ENCODE results near the gene SMTN.
"Not testable (repeated sequence)": the region's sequence is repeated elsewhere in the genome, so short reads cannot be mapped to it uniquely, and the experiment has no call there.

Gene SMTN

GRCh38 chr22:31106001-31106571 is 25.0 kb downstream of the SMTN start:
- no peak for DNase-seq

DNA sequence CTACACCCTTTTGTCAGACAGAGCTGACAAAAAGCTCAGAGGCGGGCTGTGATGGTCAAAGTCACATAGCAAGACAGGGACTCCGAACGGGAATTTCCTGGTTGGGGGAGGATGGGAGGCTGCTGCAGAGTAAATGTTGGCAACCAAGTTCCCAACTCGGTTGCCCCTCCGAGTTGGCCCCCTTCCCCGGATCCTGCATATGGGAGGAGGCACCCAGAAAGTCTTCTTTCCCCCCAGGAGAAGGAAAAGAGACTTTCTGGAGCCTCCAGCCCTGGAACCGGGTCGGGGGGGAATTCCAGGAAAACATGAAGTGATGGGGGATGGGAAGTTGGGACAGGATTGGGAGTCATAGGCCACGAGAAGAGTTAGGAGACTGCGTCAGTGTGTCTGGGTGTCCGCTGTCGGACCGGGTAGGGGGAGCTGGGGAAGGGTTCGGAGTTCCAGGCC is 25.6 kb downstream of the SMTN start:
- no peak for DNase-seq

GRCh38 chr22:31107178-31107893 is 26.2 kb downstream of the SMTN start, which contains the start of gene SELENOM:
SELENOM (minus strand) TSS chr22:31107568; CDS start chr22:31107505, 63 bp downstream.
- DNase-seq, result peak; percentile 94

DNA sequence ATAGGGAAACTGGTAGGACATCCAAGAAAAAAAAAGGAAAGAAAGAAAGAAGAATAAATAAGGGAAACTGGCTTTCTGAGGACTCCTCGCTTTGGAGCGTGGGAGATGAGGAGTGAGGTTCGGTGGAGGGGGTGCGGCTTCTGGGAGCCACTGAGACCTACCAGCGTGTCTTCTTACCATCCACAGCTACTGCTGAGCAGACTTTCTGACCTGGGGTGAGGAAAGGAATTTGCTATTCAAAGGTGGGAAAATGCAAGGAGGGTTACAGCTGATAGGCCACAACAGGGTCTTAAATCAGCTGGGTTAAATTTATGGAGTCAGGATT is 26.7 kb downstream of the SMTN start:
- no peak for DNase-seq

DNA sequence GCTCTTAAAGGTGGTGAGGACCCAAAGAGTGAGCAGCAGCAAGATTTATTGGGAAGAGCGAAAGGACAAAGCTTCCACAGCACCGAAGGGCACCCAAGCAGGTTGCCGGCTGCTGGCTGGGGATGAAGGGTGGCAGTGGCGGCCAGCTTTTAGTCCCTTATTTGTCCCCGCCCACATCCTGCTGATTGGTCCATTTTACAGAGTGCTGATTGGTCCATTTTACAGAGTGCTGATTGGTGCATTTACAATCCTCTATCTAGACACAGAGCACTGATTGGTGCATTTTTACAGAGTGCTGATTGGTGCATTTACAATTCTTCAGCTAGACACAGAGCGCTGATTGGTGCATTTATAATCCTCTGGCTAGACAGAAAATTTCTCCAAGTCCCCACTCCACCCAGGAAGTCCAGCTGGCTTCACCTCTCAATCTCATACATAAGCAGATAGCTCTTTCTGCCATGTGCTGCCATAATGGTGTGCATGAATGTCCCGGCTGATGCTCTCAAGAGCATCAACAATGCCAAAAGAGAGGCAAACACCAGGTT is 31.5 kb downstream of the SMTN start:
- DNase-seq, result not testable (repeated sequence)

- DNase-seq, result no peak
Measured at GRCh38 chr22:31118046-31118820, 37.1 kb downstream of the SMTN start.

GRCh38 chr22:31119026-31119717 is 38.1 kb downstream of the SMTN start:
- DNase-seq, result no peak

DNA sequence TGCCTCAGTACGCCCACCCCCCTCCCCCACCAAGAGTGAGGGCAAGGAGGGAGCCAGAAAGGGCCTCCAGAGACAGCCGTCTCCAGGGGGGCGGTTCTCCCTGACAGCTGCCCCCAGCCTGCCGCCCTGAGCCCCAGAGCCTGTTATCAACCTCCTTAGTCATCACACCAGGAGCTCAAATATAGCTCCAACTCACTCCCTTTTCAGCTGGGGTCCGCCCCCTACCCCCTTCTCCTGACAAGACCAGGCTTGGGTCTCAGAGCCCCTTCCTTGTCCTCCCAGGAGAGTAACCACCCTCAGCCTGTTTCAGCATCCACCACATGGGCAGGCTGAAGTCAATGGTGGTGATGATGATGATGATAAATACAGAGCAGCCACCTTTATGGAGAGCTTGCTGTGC is 39.1 kb downstream of the SMTN start:
- no peak for DNase-seq

- DNase-seq, result no peak
Measured at GRCh38 chr22:31120642-31121041, 39.5 kb downstream of the SMTN start.

GRCh38 chr22:31121403-31121802 is 40.3 kb downstream of the SMTN start:
- no peak for DNase-seq

DNA sequence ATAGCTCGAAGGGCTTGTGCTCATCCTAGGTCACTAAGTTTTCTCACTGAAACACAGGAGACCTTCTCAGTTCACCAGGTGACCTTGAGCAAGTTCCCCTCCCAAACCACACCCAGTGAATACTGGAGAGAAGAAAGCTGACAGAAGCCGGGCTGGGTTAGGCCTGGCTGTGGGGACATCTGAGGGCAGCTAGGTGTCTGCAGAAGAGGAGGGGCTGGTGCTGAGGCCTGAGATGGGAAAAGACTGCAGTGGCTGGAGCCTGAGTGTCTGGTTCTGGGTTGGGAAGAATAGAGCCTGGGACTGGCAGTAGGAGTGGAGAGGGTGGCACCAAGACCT is 41.0 kb downstream of the SMTN start:
- no peak for DNase-seq

- no peak for DNase-seq
Measured at GRCh38 chr22:31122532-31123291, 41.6 kb downstream of the SMTN start, which contains the start of gene INPP5J. INPP5J (plus strand) TSS chr22:31122966; CDS start chr22:31123015, 49 bp downstream.

GRCh38 chr22:31123292-31123602 is 42.1 kb downstream of the SMTN start:
- no peak for DNase-seq

GRCh38 chr22:31124290-31124689 is 43.2 kb downstream of the SMTN start:
- DNase-seq, result no peak

GRCh38 chr22:31124811-31125465 is 43.8 kb downstream of the SMTN start:
- DNase-seq, result no peak

DNA sequence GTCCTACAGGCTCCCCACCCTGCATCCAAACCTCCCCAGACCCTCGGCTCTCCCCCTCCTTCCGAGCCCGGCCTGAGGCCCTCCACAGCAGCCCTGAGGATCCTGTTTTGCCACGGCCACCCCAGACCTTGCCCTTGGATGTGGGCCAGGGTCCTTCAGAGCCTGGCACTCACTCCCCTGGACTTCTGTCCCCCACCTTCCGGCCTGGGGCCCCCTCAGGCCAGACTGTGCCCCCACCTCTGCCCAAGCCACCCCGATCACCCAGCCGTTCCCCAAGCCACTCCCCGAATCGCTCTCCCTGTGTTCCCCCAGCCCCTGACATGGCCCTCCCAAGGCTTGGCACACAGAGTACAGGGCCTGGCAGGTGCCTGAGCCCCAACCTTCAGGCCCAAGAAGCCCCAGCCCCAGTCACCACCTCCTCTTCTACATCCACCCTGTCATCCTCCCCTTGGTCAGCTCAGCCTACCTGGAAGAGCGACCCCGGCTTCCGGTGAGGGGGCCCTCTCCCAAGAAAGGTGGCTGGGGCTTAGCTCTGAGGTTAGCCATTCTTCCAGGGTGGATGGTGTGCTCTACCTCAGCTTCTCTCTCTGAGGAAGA is 44.5 kb downstream of the SMTN start:
- no peak for DNase-seq

- no peak for DNase-seq
Measured at GRCh38 chr22:31126128-31126868, 45.2 kb downstream of the SMTN start.

- no peak for DNase-seq
Measured at GRCh38 chr22:31126869-31127175, 45.7 kb downstream of the SMTN start.

DNA sequence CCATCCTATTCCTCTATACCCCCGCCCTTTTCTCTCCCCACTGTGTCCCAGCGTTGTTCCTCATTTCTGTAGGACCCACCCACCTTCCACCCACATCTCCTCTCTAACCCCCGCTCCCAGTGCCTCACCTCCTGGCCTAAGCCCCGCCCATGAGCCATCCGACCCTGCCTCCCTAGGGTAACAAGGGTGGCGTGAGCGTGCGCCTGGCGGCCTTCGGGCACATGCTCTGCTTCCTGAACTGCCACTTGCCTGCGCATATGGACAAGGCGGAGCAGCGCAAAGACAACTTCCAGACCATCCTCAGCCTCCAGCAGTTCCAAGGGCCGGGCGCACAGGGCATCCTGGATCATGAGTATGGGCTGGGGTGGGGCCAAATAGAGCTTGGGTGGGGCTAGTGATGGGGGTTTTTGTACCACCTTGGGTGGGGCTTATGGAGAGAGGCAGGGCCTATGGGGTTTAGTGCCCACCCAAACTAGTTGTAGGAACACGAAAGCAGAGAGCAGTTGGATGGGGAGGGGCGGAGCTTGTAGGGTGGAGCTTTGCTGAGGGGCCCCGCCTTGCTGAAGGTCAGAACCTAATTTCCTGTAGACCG is 46.2 kb downstream of the SMTN start:
- no peak for DNase-seq

- no peak for DNase-seq
Measured at GRCh38 chr22:31128156-31128555, 47.0 kb downstream of the SMTN start.

- DNase-seq, result no peak
Measured at GRCh38 chr22:31130873-31131272, 49.8 kb downstream of the SMTN start.
